K562 (cell line): ENCODE results near the gene PBRM1. TPM values are rescaled to one million over a fixed set of nuclear protein-coding genes. Genes with fewer than 3 reads are reported as not detected.

ENCODE experiments used
- ATF6 ChIP-seq: sonication (generic); formaldehyde crosslinking; IDR thresholded peaks from 2 replicates; pipeline ENCODE4 v1.4.0; 2020; ENCODE audit warnings: mild to moderate bottlenecking, missing genetic modification reagents
- FOXK1 ChIP-seq: sonication (generic); formaldehyde crosslinking; IDR thresholded peaks from 2 replicates; pipeline ENCODE4 v1.8.0; 2022; ENCODE audit warnings: missing genetic modification reagents, mild to moderate bottlenecking, borderline replicate concordance
- GTF2A2 ChIP-seq: IDR thresholded peaks from 2 replicates; pipeline ENCODE4 v1.6.1; 2016; ENCODE audit warnings: mild to moderate bottlenecking, missing genetic modification characterization, missing compliant biosample characterization
- HNRNPLL ChIP-seq: fragments of 200-400 bp; formaldehyde crosslinking; IDR thresholded peaks from 2 replicates; pipeline ENCODE4 v1.6.1; 2017; ENCODE audit warnings: low read length, low read depth, mild to moderate bottlenecking; ENCODE audit not compliant: poor library complexity, severe bottlenecking
- JUND ChIP-seq, 2 experiments: IDR thresholded peaks; 2 replicates in 1 of 2; 3 replicates in 1 of 2; pipeline ENCODE4 v1.6.1; 2011; ENCODE audit warnings: borderline replicate concordance in 2 of 2, low read depth in 2 of 2, low read length in 2 of 2, improper control_type of control experiment in 1 of 2, missing biosample characterization in 1 of 2, missing genetic modification characterization in 1 of 2, missing genetic modification reagents in 1 of 2
- MEF2D ChIP-seq: conservative IDR thresholded peaks from 2 replicates; pipeline ENCODE4 v1.6.1; 2016; ENCODE audit warnings: low read depth, missing genetic modification characterization, missing compliant biosample characterization
- MYNN ChIP-seq, 2 experiments: sonication (generic); formaldehyde crosslinking in 1 of 2; IDR thresholded peaks; 2 replicates each; pipeline versions ENCODE4 v1.5.0 to v1.6.1; 2016 to 2020; ENCODE audit warnings: antibody characterized with exemption in 1 of 2, missing genetic modification reagents in 1 of 2
- NRF1 ChIP-seq, 2 experiments: fragments of 450-650 bp; IDR thresholded peaks in 1 of 2; conservative IDR thresholded peaks in 1 of 2; 2 replicates each; pipeline ENCODE4 v1.6.1; 2014; ENCODE audit warnings: mild to moderate bottlenecking in 2 of 2
- PPARD ChIP-seq: fragments of 250-450 bp; sonication (Bioruptor Pico); IDR thresholded peaks from 2 replicates; pipeline ENCODE4 v1.8.0; 2022; ENCODE audit warnings: inconsistent platforms, mild to moderate bottlenecking, moderate library complexity
- RFX1 ChIP-seq: fragments of 450-650 bp; IDR thresholded peaks from 2 replicates; pipeline ENCODE4 v1.6.1; 2016; ENCODE audit warnings: mild to moderate bottlenecking, moderate library complexity
- SFPQ ChIP-seq: fragments of 200-400 bp; formaldehyde crosslinking; IDR thresholded peaks from 2 replicates; pipeline ENCODE4 v1.6.1; 2017; ENCODE audit warnings: mild to moderate bottlenecking, low read depth, low read length, moderate library complexity
- SMARCA4 ChIP-seq: fragments of 450-650 bp; IDR thresholded peaks from 2 replicates; pipeline ENCODE4 v1.6.1; 2016
- SMARCE1 ChIP-seq: fragments of 450-650 bp; IDR thresholded peaks from 2 replicates; pipeline ENCODE4 v1.7.1; 2016; ENCODE audit warnings: mild to moderate bottlenecking
- SOX6 ChIP-seq: fragments of 450-650 bp; IDR thresholded peaks from 2 replicates; pipeline ENCODE4 v1.6.1; 2014; ENCODE audit warnings: mild to moderate bottlenecking
- ZNF263 ChIP-seq: sonication (generic); formaldehyde crosslinking; IDR thresholded peaks from 2 replicates; pipeline ENCODE4 v1.8.0; 2022; ENCODE audit warnings: mild to moderate bottlenecking, missing genetic modification reagents, borderline replicate concordance
- ZNF655 ChIP-seq: fragments of 250-450 bp; sonication (Bioruptor Pico); IDR thresholded peaks from 2 replicates; pipeline ENCODE4 v1.5.0; 2021
- polyA plus RNA-seq, 8 experiments: library from polyadenylated mRNA; depleted of rRNA in 4 of 8; stranded (reverse) in 5 of 8; unstranded in 3 of 8; fragments of >200 nt; fragmentation: Nextera tagmentation in 2 of 8; fragmentation: Illumina TruSeq in 1 of 8; extraction: Ambion mirVana in 2 of 8; extraction: Trizol in 1 of 8; gene quantifications; 2 replicates each; pipeline versions ENCODE4 v1.2.1 to v1.2.3, GENCODE V29; 2011 to 2014; ENCODE audit warnings: inconsistent platforms in 1 of 8, missing spikeins in 1 of 8
- total RNA-seq, 7 experiments: library from RNA; depleted of rRNA in 6 of 7; stranded (reverse); fragments of >200 nt in 6 of 7; fragmentation: Illumina TruSeq in 2 of 7; extraction: Trizol in 2 of 7; gene quantifications; 2 replicates each; pipeline versions ENCODE4 v1.2.1 to v1.2.3, GENCODE V29; 2011 to 2021; ENCODE audit warnings: low replicate concordance in 1 of 7
- TF ChIP-seq, protein P1 (sequence below): IDR thresholded peaks from 3 replicates; pipeline ENCODE4 v1.6.1; 2011; ENCODE audit warnings: borderline replicate concordance, mild to moderate bottlenecking, moderate library complexity; ENCODE audit not compliant: insufficient read length; ENCODE audit errors: extremely low read depth

Gene PBRM1
- total and polyA plus RNA-seq, 9 of the 15 experiments (the other 6 are each of a cell fraction or from before 2014, with no cell fraction given): 3.9 to 31.8 (median 19.0) TPM

- TF ChIP-seq ZNF655 (CRISPR knock-in tag) (no peak), SFPQ (no peak), PPARD (no peak), FOXK1 (no peak), NRF1 (conservative IDR thresholded peaks at IDR 0.05 in 1 of 2, IDR thresholded peaks at IDR 0.05 in 1 of 2) (no peak), HNRNPLL (no peak), SOX6 (0 out of 2 replicates have a peak, but pooled peaks have one; percentile 12), ATF6 (CRISPR knock-in tag) (no peak), SMARCA4 (peak; percentile 72; the same call in 1 of the 2 replicates), RFX1 (peak; percentile 26), SMARCE1 (peak; percentile 74), ZNF263 (CRISPR knock-in tag) (0 out of 2 replicates have a peak, but pooled peaks have one; percentile 26), JUND (IDR thresholded peaks at IDR 0.05; ENCODE audit: borderline replicate concordance, low read depth, low read length) (peak; percentile 91), JUND (tag; IDR thresholded peaks at IDR 0.05; ENCODE audit: borderline replicate concordance, low read depth, low read length) (peak; percentile 82; the same call in 2 of the 3 replicates), MEF2D (tag) (no peak), MYNN (IDR thresholded peaks at IDR 0.05) (peak; percentile 92; the same call in 1 of the 2 replicates), MYNN (CRISPR knock-in tag; IDR thresholded peaks at IDR 0.05) (no peak), GTF2A2 (tag) (no peak)
- TF ChIP-seq, protein P1, sequence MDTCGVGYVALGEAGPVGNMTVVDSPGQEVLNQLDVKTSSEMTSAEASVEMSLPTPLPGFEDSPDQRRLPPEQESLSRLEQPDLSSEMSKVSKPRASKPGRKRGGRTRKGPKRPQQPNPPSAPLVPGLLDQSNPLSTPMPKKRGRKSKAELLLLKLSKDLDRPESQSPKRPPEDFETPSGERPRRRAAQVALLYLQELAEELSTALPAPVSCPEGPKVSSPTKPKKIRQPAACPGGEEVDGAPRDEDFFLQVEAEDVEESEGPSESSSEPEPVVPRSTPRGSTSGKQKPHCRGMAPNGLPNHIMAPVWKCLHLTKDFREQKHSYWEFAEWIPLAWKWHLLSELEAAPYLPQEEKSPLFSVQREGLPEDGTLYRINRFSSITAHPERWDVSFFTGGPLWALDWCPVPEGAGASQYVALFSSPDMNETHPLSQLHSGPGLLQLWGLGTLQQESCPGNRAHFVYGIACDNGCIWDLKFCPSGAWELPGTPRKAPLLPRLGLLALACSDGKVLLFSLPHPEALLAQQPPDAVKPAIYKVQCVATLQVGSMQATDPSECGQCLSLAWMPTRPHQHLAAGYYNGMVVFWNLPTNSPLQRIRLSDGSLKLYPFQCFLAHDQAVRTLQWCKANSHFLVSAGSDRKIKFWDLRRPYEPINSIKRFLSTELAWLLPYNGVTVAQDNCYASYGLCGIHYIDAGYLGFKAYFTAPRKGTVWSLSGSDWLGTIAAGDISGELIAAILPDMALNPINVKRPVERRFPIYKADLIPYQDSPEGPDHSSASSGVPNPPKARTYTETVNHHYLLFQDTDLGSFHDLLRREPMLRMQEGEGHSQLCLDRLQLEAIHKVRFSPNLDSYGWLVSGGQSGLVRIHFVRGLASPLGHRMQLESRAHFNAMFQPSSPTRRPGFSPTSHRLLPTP: no peak
These were observed 14.8 kb downstream of the PBRM1 start (continued) for GRCh38 chr3:52670621-52671521.
